GM10847 (cell line): Measurements from ENCODE around the gene RAB12.

Experiments
- POLR2A ChIP-seq: IDR thresholded peaks from 2 replicates; pipeline ENCODE4 v1.6.1; 2011; ENCODE audit not compliant: insufficient read length; ENCODE audit errors: extremely low read depth

The RAB12 gene

GRCh38 chr18:8686611-8687010 lies 77.4 kb downstream of the RAB12 start:
- no peak for TF ChIP-seq POLR2A

GRCh38 chr18:8688216-8688800 lies 79.1 kb downstream of the RAB12 start:
- no peak for TF ChIP-seq POLR2A

GRCh38 chr18:8688816-8689215 lies 79.6 kb downstream of the RAB12 start:
- TF ChIP-seq POLR2A: no peak
